ENCODE data around the gene BCL2L11. TPM values are rescaled to one million over a fixed set of nuclear protein-coding genes. Genes with fewer than 3 reads are reported as not detected.

BCL2L11 gene
- total RNA-seq, 1 experiment from 2014 or later: 21.2 TPM

GRCh38 chr2:111143107-111143842 is 22.6 kb downstream of the BCL2L11 start:
- H3K27ac Mint-ChIP-seq: peak overlapping the region in 1 of 3 experiments; percentile 16; a peak in 1 of 7 replicates
- H3K79me1 ChIP-seq (ENCODE audit: insufficient read depth, low read depth, low read length, poor library complexity, severe bottlenecking): no peaks in the 10 kb centered on the region
- H3K4ac ChIP-seq (ENCODE audit: low read depth, low read length): no peak overlapping the region
- no peaks in the 10 kb centered on the region for H3K27me3 Mint-ChIP-seq (ENCODE audit: low read depth)
- H4K5ac ChIP-seq (ENCODE audit: insufficient read length, low read depth, low read length): no peak overlapping the region
- no peak overlapping the region for H2BK15ac ChIP-seq (ENCODE audit: low read depth, low read length)
- no peaks in the 10 kb centered on the region for H3K27me3 ChIP-seq (ENCODE audit: insufficient read depth, low read length)
- no peak overlapping the region for H2BK20ac ChIP-seq (ENCODE audit: low read depth, low read length, poor library complexity, severe bottlenecking)
- H2AFZ ChIP-seq (ENCODE audit: low read length): no peak overlapping the region
- no peaks in the 10 kb centered on the region for H3K9me3 Mint-ChIP-seq
- H3K79me2 ChIP-seq (ENCODE audit: insufficient read depth, low read length): no peaks in the 10 kb centered on the region
- no peak overlapping the region for H3K14ac ChIP-seq (ENCODE audit: insufficient read depth, low read length)
- DNase-seq: no peak
- H3K4me1 Mint-ChIP-seq: peaks cover 11 to 17% of the 10 kb centered on the region in 2 experiments
- H3K23ac ChIP-seq (ENCODE audit: insufficient read length, low read depth, low read length): no peak overlapping the region
- H3K4me3 Mint-ChIP-seq: no peak overlapping the region
- H3K36me3 Mint-ChIP-seq (ENCODE audit: insufficient read depth in 1 of 3, low read depth in 3 of 3): peaks cover 19 to 57% (median 32%) of the 10 kb centered on the region in 3 experiments
- no peaks in the 10 kb centered on the region for H3K4me1 ChIP-seq (ENCODE audit: insufficient read depth, low read length)
- no peak for TF ChIP-seq CTCF (conservative IDR thresholded peaks at IDR 0.05)
- no peaks in the 10 kb centered on the region for H3K9me3 ChIP-seq (ENCODE audit: control insufficient read depth, low read depth, low read length)
- no peak overlapping the region for H3K27ac ChIP-seq (ENCODE audit: insufficient read length, low read depth, low read length)
- H3T11ph ChIP-seq (ENCODE audit: low read length): no peak overlapping the region
- no CpG with 5 or more reads among the region's 10 CpGs for WGBS (ENCODE audit: extremely low coverage, insufficient read length, low lambda C conversion rate)
- H4K8ac ChIP-seq (replicated peaks; ENCODE audit: insufficient read length, low read depth, low read length): no peak overlapping the region
- no peak overlapping the region for H3K9ac ChIP-seq (ENCODE audit: extremely low read depth, insufficient read length, low read length)
- no peak overlapping the region for H2BK12ac ChIP-seq (ENCODE audit: insufficient read length, low read depth, low read length)
- no peak overlapping the region for H2BK5ac ChIP-seq (ENCODE audit: insufficient read length, low read length)
- no peak overlapping the region for H2BK120ac ChIP-seq (ENCODE audit: low read depth, low read length, poor library complexity, severe bottlenecking)
- H2AK5ac ChIP-seq (ENCODE audit: insufficient read length, low read length): no peak overlapping the region
- H3K4me2 ChIP-seq (ENCODE audit: insufficient read depth, insufficient read length, low read length): no peak overlapping the region
- H3K23me2 ChIP-seq (ENCODE audit: insufficient read length, low read depth, low read length, poor library complexity, severe bottlenecking): no peaks in the 10 kb centered on the region
- H3K18ac ChIP-seq (ENCODE audit: insufficient read length, low read depth, low read length): no peak overlapping the region
- no peak overlapping the region for H4K91ac ChIP-seq (ENCODE audit: insufficient read length, low read depth, low read length)
- no peaks in the 10 kb centered on the region for H4K20me1 ChIP-seq (ENCODE audit: control insufficient read depth, insufficient read depth, insufficient read length)
- no peak overlapping the region for H3K56ac ChIP-seq (ENCODE audit: insufficient read length, low read depth, low read length)

Data from H9 (cell line).